SH-SY5Y (cell line): ENCODE measurements around the gene QRICH2.

Experiments
- GATA2 ChIP-seq: IDR thresholded peaks from 2 replicates; pipeline ENCODE4 v1.6.1; 2011; ENCODE audit warnings: mild to moderate bottlenecking, low read depth, low read length
- GATA3 ChIP-seq: IDR thresholded peaks from 2 replicates; pipeline ENCODE4 v1.6.1; 2011; ENCODE audit warnings: low read depth, mild to moderate bottlenecking, low read length, moderate library complexity

DNA sequence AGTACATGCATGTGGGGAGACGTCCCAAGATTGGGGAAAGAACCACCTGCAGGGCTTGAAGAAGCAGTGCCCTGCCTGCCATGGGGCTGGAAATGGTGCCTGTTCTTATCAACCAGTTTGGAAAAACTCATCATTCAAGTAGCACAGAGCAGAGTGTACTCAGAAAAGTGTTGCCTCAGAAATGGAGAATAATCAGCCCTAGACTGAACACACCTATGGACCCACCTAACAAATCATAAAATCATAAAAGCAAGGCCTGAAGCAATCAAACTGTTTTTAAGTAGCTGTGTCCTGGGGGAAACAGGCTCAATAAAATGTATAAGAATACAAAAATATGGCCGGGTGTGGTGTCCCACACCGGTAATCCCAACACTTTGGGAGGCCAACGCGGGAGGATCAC lies 11.2 kb downstream of the QRICH2 start:
- no peak for TF ChIP-seq GATA3
- no peak for TF ChIP-seq GATA2
